WI38 (cell line): Measurements from ENCODE around the gene TMC8.

ENCODE experiments used
- H3K4me3 ChIP-seq: 2 replicates; pipeline ENCODE4 v1.5.1; 2011; ENCODE audit warnings: low read depth, mild to moderate bottlenecking, control low read depth, low read length
- TF ChIP-seq, protein P1 (sequence below): IDR thresholded peaks from 2 replicates; pipeline ENCODE4 v1.5.1; 2012; ENCODE audit warnings: low read depth, mild to moderate bottlenecking, control low read depth, low read length

TMC8 gene

DNA sequence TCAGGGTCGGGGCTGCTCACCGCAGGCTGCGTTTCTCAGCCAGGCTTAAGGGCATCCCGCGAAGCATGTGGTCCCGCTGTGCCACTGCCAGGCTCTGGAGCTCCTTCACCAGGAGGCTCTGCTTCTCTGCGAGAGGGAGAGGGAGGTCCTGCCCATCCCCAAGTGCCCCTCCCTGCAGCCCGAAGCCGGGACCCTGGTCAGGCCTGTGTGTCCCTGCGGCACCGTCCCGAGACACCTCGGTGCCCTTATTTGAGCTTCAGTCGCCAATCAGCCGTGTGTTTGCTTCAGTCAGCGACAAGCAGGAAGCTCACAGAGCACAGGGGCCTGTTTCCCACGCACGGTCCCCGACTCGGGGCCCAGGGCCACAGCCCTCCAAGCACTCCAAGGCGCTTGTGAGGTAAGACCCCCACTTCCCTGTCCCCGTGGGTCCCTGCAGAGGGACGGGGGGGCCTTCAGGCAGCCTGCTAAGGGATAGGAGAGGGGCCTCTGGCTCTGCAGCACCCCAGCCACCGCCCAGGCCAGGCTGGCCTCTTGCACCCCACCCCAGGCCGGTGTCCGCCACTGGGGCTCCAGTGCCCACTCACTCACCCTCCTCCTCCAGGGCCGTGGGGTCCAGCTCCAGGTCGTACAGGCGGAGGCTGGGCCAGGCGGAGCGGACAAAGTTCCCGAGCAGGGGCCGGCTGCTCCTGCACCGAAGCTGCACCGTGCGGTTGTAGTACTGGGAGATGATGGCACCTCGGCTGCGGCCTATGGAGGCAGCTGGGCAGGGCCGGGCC is 5.2 kb upstream of the TMC8 start:
- TF ChIP-seq, protein P1, sequence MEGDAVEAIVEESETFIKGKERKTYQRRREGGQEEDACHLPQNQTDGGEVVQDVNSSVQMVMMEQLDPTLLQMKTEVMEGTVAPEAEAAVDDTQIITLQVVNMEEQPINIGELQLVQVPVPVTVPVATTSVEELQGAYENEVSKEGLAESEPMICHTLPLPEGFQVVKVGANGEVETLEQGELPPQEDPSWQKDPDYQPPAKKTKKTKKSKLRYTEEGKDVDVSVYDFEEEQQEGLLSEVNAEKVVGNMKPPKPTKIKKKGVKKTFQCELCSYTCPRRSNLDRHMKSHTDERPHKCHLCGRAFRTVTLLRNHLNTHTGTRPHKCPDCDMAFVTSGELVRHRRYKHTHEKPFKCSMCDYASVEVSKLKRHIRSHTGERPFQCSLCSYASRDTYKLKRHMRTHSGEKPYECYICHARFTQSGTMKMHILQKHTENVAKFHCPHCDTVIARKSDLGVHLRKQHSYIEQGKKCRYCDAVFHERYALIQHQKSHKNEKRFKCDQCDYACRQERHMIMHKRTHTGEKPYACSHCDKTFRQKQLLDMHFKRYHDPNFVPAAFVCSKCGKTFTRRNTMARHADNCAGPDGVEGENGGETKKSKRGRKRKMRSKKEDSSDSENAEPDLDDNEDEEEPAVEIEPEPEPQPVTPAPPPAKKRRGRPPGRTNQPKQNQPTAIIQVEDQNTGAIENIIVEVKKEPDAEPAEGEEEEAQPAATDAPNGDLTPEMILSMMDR, result no peak
- no peak overlapping the region for H3K4me3 ChIP-seq

DNA sequence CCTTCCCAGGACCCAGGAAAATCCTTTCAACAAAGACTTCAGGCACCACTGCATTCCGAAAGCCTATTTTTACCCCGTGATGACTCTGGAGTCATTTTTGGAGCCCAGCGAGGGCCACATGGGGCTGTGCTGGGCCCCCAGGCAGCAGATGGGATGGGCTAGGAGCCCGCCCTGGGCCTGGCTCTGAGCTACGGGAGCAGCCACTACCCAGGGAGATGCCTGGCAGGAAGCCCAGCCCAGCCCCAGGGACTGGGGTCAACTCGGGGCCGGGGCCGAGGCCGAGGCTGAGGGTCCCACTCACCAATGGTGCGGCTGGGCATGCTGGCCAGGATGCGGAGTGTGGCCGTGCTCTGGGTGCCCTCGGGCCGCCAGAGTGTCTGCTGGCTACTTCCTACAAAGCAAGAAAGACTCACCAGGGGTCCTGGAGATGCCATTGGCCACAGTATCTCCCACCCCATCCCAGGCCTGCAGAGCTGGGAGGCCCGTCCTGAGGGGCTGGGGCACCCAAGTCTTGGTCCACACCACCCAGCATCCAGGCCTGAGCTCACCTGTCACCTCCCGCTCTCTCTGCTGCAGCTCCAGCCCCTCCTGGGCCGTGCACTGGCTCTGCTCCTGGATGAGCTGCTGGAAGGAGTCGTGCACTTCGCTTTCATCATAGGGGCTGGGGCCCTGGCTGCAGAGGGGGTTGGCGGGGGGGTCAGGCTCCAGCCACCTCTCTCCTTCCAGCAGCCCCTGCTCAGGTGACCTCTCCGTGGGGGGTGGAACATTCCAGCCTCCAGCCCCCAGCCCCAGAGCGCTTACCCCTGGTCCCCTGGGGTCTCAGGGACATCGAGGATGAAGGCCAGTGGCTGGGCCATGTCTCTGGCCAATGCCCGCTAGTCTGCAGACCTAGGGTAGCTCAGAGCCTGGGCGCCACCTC is 4.3 kb upstream of the TMC8 start:
- no peak overlapping the region for H3K4me3 ChIP-seq
- TF ChIP-seq, protein P1, result no peak

DNA sequence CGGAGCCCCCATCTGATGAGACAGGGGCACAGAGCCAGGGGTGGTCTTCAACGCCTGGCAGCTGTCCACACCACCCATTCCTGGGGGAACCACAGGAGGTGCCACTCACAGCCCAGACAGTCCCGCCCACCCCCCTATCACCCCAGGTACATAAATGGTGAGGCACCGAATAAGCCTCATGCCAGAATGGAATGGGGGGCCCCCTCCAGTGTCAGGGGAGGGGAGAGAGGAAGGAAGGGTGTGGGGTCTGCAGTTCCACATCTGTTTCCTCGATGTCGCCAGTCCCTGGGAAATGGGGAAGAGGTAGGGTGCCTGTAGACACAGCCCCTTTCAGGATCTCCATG is 3.7 kb upstream of the TMC8 start:
- H3K4me3 ChIP-seq, result no peak overlapping the region
- TF ChIP-seq, protein P1, result no peak

DNA sequence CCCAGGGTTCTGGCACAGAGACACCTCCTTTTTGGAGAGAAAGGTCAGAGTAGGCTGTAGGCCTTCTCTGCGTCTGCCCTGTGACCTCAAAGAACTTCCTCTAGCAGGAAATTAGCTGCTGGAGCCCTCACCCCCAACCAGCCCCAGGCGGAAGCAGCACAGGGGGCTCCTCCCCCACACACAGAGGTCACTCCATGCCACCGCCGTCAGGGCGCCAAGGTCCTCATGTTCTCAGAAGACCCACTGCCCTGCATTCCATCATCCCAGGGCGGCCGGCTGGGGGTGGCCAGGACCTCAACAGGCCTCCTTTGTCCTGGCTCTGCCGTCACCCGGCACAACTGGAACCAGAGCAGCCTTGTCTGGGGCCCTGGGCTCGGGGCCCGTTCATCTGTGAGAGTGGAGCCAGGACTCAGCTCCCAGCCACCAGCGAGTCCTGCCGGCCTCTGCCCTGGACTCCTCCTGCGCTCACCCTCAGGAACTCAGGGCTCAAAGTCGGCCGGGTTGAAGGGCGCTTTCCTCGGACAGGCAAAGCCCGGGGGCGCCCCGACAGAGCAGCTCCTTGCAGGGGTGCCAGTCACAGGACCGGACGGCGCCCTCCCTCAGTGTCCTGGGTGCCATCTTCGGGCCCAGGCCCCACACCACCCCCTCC is 3.2 kb upstream of the TMC8 start:
- TF ChIP-seq, protein P1, result no peak
- H3K4me3 ChIP-seq, result no peak overlapping the region

DNA sequence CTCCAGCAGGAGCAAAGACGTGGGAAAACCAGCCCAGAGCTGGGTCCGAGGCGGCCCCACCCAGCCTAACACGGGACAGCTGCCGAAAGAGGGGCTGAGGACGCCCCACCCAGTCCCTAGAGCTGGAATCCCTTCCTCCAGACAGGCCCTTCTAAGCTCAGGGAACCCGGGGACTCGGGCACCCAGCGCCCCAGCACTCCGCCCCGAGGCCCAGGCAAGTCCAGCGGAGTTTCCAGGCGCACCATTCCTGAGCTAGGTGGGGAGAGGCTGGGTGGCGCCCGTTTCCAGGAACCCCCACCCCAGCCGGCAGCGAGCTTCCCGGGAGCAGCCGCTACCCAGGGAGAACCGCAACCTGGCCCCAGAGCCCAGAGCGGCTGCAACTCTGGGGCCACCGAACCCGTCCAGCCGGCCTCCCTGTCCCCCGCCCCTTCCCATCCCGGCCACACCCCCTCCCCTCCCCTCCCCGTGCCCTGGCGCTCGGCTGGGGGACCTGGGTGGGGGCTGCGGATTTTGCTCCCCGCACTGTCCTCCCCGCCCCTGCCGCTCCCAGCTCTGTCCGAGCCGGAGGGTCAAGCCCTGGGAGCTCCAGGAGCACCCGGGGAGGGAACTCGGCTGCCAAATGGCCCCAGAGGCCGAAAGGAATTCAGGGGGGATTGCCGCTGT is 2.6 kb upstream of the TMC8 start:
- TF ChIP-seq, protein P1, result no peak
- peak overlapping the region; percentile 35 for H3K4me3 ChIP-seq

DNA sequence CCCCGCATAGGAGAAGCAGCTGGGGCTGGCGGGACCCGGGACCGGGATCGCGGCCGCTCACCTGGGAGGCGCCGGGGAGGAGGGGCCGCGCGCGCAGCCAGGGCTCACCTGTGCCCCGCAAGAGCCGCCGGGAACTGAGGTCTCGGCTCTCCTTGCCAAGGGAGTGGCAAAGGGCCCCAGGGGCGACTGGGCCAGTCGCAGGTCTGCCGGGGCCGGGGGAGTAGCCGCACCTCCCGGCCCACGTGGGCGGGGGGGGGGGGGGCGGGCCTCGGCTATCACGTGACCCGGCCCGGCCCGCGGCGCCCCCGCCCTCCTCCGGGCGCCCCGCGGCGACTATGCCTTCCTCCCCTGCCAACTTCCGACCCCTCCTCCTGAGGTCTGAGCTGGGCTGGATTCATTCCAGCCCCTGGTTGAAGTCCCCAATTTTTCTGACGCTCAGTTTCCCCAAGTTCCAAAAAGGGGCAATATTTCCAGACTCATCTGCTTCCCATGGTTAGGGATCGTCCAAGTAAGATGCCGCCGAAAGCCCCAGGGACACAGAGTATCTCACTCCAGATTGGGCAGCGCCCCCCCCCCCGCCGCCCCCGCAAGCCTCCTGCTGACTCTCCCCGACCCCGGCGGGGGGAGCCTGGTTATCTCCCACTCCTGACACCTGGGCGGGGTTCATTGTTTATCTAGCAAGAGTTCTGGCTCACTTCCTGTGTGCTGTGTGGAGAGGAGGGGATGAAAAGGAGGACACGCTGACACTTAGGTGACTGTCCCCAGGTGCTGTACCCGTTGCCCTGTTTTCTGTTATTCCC is 1.8 kb upstream of the TMC8 start, which contains the start of gene TMC6:
TMC6 (minus strand) TSS at position 205 of the 800 bp plus-strand sequence. CDS start 1,923 bp downstream, outside the sequence.
- TF ChIP-seq, protein P1, result no peak

More for the DNA sequence above, 1.8 kb upstream of the TMC8 start, which contains the start of gene TMC6:
- peak within 1 kb of the TSS; percentile 35 for H3K4me3 ChIP-seq
